Measurements from ENCODE around the gene NDUFA5. TPM values are rescaled to one million over a fixed set of nuclear protein-coding genes. Genes with fewer than 3 reads are reported as not detected.

NDUFA5 gene
- total and polyA plus RNA-seq, 9 donors = 43.2 to 83.3 (median 63.2) TPM

DNA sequence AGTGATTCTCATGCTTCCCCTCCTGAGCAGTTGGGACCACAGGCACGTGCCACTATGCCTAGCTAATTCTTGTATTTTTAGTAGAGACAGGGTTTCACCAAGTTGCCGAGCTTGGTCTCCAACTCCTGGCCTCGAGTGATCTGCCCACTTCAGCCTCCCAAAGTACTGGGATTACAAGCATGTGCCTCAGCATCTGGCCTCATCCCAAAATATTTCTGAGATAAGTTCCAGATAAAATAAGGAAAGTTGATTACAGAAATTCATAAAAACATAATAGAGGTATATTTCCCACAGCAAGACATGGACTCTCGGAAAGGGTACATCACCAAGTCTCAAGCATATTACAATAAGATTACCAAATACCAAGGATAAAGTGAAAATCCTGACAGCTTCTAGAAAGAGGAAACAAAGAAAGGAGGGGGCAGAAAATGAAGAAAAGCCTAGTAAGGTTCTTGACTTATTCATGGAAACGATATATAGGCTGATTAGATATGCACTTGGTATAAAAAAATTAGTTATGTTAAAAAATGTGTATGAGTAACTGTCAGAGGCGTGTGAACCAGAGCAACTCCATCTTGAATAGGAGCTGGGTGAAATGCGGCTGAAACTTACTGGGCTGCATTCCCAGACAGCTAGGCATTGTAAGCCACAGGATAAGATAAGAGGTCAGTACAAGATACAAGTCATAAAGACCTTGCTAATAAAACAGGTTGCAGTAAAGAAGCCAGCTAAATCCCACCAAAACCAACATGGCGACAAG lies 58.2 kb downstream of the NDUFA5 start:
- no peak overlapping the region for H3K27ac ChIP-seq
- no peak for DNase-seq
- H3K4me3 ChIP-seq = no peak overlapping the region
- intact Hi-C loops (cut with DNase I) = no loop called here
- WGBS, 3 donors = 89 to 91% (median 90%) methylated on average over 8 of the region's 8 CpGs
- TF ChIP-seq EP300 (IDR thresholded peaks at IDR 0.05) (no peak), POLR2A (IDR thresholded peaks at IDR 0.05) (no peak)
- TF ChIP-seq, protein P1, sequence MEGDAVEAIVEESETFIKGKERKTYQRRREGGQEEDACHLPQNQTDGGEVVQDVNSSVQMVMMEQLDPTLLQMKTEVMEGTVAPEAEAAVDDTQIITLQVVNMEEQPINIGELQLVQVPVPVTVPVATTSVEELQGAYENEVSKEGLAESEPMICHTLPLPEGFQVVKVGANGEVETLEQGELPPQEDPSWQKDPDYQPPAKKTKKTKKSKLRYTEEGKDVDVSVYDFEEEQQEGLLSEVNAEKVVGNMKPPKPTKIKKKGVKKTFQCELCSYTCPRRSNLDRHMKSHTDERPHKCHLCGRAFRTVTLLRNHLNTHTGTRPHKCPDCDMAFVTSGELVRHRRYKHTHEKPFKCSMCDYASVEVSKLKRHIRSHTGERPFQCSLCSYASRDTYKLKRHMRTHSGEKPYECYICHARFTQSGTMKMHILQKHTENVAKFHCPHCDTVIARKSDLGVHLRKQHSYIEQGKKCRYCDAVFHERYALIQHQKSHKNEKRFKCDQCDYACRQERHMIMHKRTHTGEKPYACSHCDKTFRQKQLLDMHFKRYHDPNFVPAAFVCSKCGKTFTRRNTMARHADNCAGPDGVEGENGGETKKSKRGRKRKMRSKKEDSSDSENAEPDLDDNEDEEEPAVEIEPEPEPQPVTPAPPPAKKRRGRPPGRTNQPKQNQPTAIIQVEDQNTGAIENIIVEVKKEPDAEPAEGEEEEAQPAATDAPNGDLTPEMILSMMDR (IDR thresholded peaks at IDR 0.05) = no peak
- H3K36me3 ChIP-seq = no peaks in the 10 kb centered on the region
- H3K27me3 ChIP-seq = no peaks in the 10 kb centered on the region
- peaks cover 2% of the 10 kb centered on the region for H3K4me1 ChIP-seq (ENCODE audit: insufficient read depth)
- no peaks in the 10 kb centered on the region for H3K9me3 ChIP-seq

DNA sequence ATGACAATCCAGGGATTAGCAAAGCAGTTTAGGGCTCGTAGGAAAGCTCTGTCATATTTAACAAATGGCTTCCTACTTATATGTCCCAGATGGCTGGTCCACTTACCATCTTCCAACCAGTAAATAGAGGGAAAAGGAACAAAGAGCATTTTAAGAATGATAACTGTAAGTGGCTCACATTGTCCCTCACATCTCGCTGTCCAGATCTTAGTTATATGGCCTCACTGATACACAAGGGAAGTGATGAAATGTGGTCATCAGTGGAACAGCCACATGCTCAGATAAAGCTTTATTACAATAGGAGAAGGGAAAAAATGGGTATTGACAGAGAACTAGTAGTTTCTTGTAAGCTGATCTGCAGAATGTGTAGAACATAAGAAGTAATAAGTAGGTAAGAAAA lies 59.0 kb downstream of the NDUFA5 start:
- intact Hi-C loops (cut with DNase I) = no loop called here
- no peak for DNase-seq
- Histone ChIP-seq H3K9me3 (no peaks in the 10 kb centered on the region), H3K36me3 (no peaks in the 10 kb centered on the region), H3K27ac (no peak overlapping the region), H3K4me1 (ENCODE audit: insufficient read depth) (peaks cover 2% of the 10 kb centered on the region), H3K27me3 (no peaks in the 10 kb centered on the region), H3K4me3 (no peak overlapping the region)
- TF ChIP-seq, protein P1 (IDR thresholded peaks at IDR 0.05) = no peak
- TF ChIP-seq POLR2A (IDR thresholded peaks at IDR 0.05) = no peak
- TF ChIP-seq EP300 (IDR thresholded peaks at IDR 0.05) = no peak
- WGBS, 3 donors = 82 to 92% (median 86%) methylated on average over 2 of the region's 2 CpGs

DNA sequence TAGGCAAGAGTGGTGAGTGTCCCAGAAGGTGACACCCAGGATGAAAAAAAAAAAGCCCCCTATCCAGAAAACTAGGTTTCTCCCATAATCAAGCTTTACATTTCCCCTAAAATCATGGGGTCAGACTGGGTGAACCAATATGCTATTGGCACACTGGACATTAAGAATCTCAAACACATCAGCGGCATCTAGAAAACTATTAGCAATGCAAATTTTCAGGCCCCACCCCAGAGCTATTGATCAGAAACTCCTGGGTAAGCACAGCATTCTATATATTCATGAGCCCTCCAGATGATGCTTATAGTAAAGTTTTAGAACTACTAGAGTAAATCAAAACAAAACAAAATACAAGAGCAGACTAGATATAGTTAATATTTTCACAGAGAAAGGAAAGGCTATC lies 59.6 kb downstream of the NDUFA5 start:
- intact Hi-C loops (cut with DNase I) = no loop called here
- peaks cover 2% of the 10 kb centered on the region for H3K4me1 ChIP-seq (ENCODE audit: insufficient read depth)
- 94 to 100% (median 97%) methylated on average over 1 of the region's 1 CpG for WGBS, 3 donors

DNA sequence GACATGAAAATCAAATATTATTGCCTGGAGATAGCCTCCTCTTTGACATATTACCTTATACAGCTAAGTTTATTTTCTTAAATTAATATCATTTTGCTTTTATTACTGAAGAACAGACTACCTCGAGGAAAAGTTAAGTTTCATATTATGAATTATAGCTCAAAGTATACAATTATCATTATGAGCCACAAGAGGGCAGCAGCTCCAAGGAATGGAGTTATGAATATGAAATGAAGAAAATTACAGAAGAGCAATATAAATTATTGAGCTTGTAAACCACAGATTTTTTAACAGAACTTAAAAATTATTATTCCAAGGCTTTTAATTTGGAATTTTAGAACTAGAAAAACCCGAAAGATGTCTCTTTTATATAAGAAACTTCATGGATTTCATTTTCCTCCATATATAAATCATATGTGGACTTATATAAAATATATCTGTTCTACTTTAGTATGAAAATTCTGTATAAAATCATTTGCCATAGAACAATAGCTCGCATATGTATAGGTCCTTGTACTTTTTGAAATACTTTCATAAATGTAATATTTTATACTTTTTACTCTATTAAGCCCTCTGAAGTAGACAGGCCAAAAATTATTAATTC lies 63.3 kb downstream of the NDUFA5 start:
- peak in 2 of 5 donors; percentile 20 to 22 for DNase-seq
- 13 to 18% (median 16%) methylated on average over 3 of the region's 3 CpGs for WGBS, 3 donors
- no peaks in the 10 kb centered on the region for H3K9me3 ChIP-seq
- H3K27me3 ChIP-seq = no peaks in the 10 kb centered on the region
- TF ChIP-seq, protein P1 (IDR thresholded peaks at IDR 0.05) = peak; percentile 27 to 45 (median 35)
- no peak for TF ChIP-seq POLR2A (IDR thresholded peaks at IDR 0.05)
- intact Hi-C loops (cut with DNase I) = no loop called here
- no peaks in the 10 kb centered on the region for H3K36me3 ChIP-seq
- no peaks in the 10 kb centered on the region for H3K4me1 ChIP-seq (ENCODE audit: insufficient read depth)
- H3K4me3 ChIP-seq = no peak overlapping the region
- H3K27ac ChIP-seq = no peak overlapping the region

More for the DNA sequence above, 59.6 kb downstream of the NDUFA5 start:
- no peak for DNase-seq
- no peaks in the 10 kb centered on the region for H3K27me3 ChIP-seq
- H3K36me3 ChIP-seq = no peaks in the 10 kb centered on the region
- no peaks in the 10 kb centered on the region for H3K9me3 ChIP-seq
- H3K4me3 ChIP-seq = no peak overlapping the region
- H3K27ac ChIP-seq = no peak overlapping the region
- TF ChIP-seq POLR2A (IDR thresholded peaks at IDR 0.05) = no peak
- TF ChIP-seq, protein P1 (IDR thresholded peaks at IDR 0.05) = no peak
- no peak for TF ChIP-seq EP300 (IDR thresholded peaks at IDR 0.05)

Measured in ovary (tissue), 9 donors.